ENCODE results near the gene NUCB1.
A peak's percentile ranks its signal among the peaks of the same experiment; 100 is the strongest.

NUCB1 gene

GRCh38 chr19:48868114-48868886, 31.8 kb upstream of the NUCB1 start, which contains the start of gene PLEKHA4:
TSS of gene PLEKHA4 (minus strand) at chr19:48868617. CDS start at chr19:48867620, 997 bp downstream.
- TF ChIP-seq ZFX (IDR thresholded peaks at IDR 0.05; ENCODE audit: borderline replicate concordance) = no peak
- TF ChIP-seq, protein P1, sequence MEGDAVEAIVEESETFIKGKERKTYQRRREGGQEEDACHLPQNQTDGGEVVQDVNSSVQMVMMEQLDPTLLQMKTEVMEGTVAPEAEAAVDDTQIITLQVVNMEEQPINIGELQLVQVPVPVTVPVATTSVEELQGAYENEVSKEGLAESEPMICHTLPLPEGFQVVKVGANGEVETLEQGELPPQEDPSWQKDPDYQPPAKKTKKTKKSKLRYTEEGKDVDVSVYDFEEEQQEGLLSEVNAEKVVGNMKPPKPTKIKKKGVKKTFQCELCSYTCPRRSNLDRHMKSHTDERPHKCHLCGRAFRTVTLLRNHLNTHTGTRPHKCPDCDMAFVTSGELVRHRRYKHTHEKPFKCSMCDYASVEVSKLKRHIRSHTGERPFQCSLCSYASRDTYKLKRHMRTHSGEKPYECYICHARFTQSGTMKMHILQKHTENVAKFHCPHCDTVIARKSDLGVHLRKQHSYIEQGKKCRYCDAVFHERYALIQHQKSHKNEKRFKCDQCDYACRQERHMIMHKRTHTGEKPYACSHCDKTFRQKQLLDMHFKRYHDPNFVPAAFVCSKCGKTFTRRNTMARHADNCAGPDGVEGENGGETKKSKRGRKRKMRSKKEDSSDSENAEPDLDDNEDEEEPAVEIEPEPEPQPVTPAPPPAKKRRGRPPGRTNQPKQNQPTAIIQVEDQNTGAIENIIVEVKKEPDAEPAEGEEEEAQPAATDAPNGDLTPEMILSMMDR (IDR thresholded peaks at IDR 0.05) = no peak
- peak within 1 kb of the TSS; percentile 58 for H3K27ac ChIP-seq

DNA sequence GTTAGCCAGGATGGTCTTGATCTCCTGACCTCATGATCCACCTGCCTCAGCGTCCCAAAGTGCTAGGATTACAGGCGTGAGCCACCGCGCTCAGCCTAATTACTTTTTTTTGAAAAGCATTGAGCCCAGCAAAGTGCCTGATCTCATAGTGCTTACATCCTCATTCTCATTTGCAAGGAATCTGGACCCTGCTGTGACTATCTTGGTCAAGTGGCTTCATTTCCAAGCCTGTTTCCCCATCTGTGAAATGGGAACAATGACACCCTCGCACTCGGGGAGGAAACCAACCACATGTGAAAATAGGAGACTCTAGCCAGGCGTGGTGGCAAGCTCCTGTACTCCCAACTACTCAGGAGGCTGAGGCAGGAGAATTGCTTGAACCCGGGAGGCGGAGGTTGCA, 30.1 kb upstream of the NUCB1 start:
- H3K27ac ChIP-seq = no peak overlapping the region
- no peak for TF ChIP-seq ZFX (IDR thresholded peaks at IDR 0.05; ENCODE audit: borderline replicate concordance)
- TF ChIP-seq, protein P1 (IDR thresholded peaks at IDR 0.05) = no peak

DNA sequence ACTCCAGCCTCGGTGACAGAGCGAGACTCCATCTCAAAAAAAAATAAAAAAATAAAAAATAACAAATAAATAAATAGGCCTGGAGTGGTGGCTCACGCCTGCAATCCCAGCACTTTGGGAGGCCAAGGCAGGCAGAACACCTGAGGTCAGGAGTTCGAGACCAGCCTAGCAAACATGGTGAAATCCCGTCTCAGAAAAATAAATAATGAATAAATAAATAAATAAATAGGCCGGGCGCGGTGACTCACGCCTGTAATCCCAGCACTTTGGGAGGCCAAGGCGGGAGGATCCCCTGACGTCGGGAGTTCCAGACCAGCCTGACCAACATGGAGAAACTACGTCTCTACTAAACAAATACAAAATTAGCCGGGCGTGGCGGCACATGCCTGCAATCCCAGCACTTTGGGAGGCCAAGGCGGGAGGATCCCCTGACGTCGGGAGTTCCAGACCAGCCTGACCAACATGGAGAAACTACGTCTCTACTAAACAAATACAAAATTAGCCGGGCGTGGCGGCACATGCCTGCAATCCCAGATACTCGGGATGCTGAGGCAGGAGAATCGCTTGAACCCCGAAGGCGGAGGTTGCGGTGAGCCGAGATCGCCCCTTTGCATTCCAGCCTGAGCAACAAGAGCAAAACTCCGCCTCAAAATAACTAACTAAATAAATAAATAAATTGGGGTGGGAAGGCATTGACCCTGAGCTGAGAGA, 28.5 kb upstream of the NUCB1 start:
- peak overlapping the region; percentile 95 for H3K27ac ChIP-seq

DNA sequence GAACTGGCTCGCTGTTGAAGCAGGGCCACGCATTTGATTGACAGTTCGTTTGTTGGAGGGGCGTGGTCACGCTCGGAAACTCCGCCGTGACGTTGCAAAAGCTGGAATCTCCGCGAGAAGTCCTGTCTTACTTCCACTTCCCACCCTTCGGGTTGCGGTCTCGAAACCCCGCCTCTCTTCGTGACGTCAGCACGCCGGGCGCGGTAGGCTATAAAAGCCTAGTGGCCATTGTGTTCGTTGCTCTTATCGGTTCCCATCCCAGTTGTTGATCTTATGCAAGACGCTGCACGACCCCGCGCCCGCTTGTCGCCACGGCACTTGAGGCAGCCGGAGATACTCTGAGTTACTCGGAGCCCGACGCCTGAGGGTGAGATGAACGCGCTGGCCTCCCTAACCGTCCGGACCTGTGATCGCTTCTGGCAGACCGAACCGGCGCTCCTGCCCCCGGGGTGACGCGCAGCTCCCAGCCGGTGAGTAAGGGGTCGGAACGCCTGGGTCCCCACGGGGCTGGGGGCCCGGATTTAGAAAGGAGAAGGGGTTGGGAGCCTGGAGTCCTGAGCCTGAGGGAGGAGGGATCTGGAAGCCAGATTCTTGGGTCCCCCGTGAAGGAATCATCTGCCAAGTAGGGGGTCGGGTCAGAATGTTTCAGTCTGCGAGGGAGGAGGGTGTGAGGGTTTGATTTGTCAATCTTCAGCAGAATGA, 27.8 kb upstream of the NUCB1 start, which contains the start of gene PPP1R15A:
Gene PPP1R15A, plus strand, starts transcription at position 240 of the 702 bp plus-strand sequence. CDS start 813 bp downstream, outside the sequence.
- TF ChIP-seq, protein P1 (IDR thresholded peaks at IDR 0.05) = no peak
- TF ChIP-seq ZFX (IDR thresholded peaks at IDR 0.05; ENCODE audit: borderline replicate concordance) = no peak

DNA sequence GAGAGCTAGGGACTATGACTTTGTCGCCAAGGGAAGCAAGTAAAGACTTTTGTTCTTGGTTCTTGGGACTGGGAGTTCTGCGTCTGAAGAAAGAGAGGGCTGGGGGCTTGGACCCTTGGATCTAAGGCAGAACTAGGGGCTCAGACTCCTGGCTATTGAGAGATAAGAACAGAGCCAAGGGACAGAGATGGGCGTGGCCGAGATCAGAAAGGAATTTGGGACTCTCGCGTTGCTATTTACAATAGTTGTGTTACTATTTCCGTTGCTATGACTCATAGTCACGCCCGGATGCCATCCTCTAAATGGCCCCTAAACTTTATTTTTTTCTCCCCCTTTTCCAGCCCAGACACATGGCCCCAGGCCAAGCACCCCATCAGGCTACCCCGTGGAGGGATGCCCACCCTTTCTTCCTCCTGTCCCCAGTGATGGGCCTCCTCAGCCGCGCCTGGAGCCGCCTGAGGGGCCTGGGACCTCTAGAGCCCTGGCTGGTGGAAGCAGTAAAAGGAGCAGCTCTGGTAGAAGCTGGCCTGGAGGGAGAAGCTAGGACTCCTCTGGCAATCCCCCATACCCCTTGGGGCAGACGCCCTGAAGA, 27.1 kb upstream of the NUCB1 start:
- H3K27ac ChIP-seq = peak overlapping the region; percentile 95
- TF ChIP-seq, protein P1 (IDR thresholded peaks at IDR 0.05) = no peak
- no peak for TF ChIP-seq ZFX (IDR thresholded peaks at IDR 0.05; ENCODE audit: borderline replicate concordance)

More for the DNA sequence above, 27.8 kb upstream of the NUCB1 start, which contains the start of gene PPP1R15A:
- H3K27ac ChIP-seq = peak within 1 kb of the TSS; percentile 95

DNA sequence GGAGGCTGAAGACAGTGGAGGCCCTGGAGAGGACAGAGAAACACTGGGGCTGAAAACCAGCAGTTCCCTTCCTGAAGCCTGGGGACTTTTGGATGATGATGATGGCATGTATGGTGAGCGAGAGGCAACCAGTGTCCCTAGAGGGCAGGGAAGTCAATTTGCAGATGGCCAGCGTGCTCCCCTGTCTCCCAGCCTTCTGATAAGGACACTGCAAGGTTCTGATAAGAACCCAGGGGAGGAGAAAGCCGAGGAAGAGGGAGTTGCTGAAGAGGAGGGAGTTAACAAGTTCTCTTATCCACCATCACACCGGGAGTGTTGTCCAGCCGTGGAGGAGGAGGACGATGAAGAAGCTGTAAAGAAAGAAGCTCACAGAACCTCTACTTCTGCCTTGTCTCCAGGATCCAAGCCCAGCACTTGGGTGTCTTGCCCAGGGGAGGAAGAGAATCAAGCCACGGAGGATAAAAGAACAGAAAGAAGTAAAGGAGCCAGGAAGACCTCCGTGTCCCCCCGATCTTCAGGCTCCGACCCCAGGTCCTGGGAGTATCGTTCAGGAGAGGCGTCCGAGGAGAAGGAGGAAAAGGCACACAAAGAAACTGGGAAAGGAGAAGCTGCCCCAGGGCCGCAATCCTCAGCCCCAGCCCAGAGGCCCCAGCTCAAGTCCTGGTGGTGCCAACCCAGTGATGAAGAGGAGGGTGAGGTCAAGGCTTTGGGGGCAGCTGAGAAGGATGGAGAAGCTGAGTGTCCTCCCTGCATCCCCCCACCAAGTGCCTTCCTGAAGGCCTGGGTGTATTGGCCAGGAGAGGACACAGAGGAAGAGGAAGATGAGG, 26.4 kb upstream of the NUCB1 start:
- TF ChIP-seq ZFX (IDR thresholded peaks at IDR 0.05; ENCODE audit: borderline replicate concordance) = no peak
- TF ChIP-seq, protein P1 (IDR thresholded peaks at IDR 0.05) = no peak
- H3K27ac ChIP-seq = peak overlapping the region; percentile 95
